ENCODE measurements around the gene DDB1.

The DDB1 gene

GRCh38 chr11:61334434-61335354 is 1.8 kb upstream of the DDB1 start:
- no peak for DNase-seq

GRCh38 chr11:61333550-61334433 is 887 bp upstream of the DDB1 start:
- DNase-seq = no peak

GRCh38 chr11:61332281-61332796 is 566 bp downstream of the DDB1 start:
- no peak for DNase-seq

GRCh38 chr11:61331651-61332050 is 1.3 kb downstream of the DDB1 start:
- DNase-seq = no peak

GRCh38 chr11:61329871-61330270 is 3.0 kb downstream of the DDB1 start:
- DNase-seq = no peak

- DNase-seq = no peak
Measured at GRCh38 chr11:61328351-61328750, 4.6 kb downstream of the DDB1 start.

GRCh38 chr11:61327669-61328071 is 5.2 kb downstream of the DDB1 start:
- no peak for DNase-seq

GRCh38 chr11:61325649-61326414 is 7.1 kb downstream of the DDB1 start:
- no peak for DNase-seq

GRCh38 chr11:61315260-61315659 is 17.6 kb downstream of the DDB1 start:
- no peak for DNase-seq

GRCh38 chr11:61310749-61311148 is 22.2 kb downstream of the DDB1 start:
- no peak for DNase-seq

- DNase-seq = no peak
Measured at GRCh38 chr11:61309739-61310138, 23.2 kb downstream of the DDB1 start.

GRCh38 chr11:61309141-61309540 is 23.8 kb downstream of the DDB1 start:
- no peak for DNase-seq

GRCh38 chr11:61307354-61307753 is 25.6 kb downstream of the DDB1 start:
- DNase-seq = no peak

GRCh38 chr11:61306221-61306620 is 26.7 kb downstream of the DDB1 start:
- no peak for DNase-seq

- no peak for DNase-seq
Measured at GRCh38 chr11:61305417-61305816, 27.5 kb downstream of the DDB1 start.

- no peak for DNase-seq
Measured at GRCh38 chr11:61303725-61304124, 29.2 kb downstream of the DDB1 start.

- no peak for DNase-seq
Measured at GRCh38 chr11:61302550-61302949, 30.4 kb downstream of the DDB1 start.

GRCh38 chr11:61298663-61299244 is 34.2 kb downstream of the DDB1 start:
- no peak for DNase-seq

GRCh38 chr11:61297746-61298145 is 35.2 kb downstream of the DDB1 start:
- DNase-seq = no peak

GRCh38 chr11:61297341-61297740 is 35.6 kb downstream of the DDB1 start:
- DNase-seq = no peak

GRCh38 chr11:61295596-61295926 is 37.3 kb downstream of the DDB1 start:
- no peak for DNase-seq

All from bone marrow (tissue), 2 donors.